HL-60 (cell line): ENCODE measurements around the gene UBE4B.
"Not testable (repeated sequence)": the region's sequence is repeated elsewhere in the genome, so short reads cannot be mapped to it uniquely, and the experiment has no call there.

ENCODE experiments used
- DNase-seq, 2 experiments: peaks; one replicate each; pipeline ENCODE4 v3.0.0-alpha.2; 2010 to 2020; ENCODE audit warnings: low read depth in 1 of 2, low spot score in 1 of 2
- H3K27ac ChIP-seq: fragments of 250-450 bp; sonication (Bioruptor Pico); replicated peaks from 2 replicates; pipeline ENCODE4 v1.5.1; 2020; ENCODE audit warnings: mild to moderate bottlenecking, moderate library complexity
- H3K27me3 ChIP-seq: fragments of 250-450 bp; sonication (Bioruptor Pico); 2 replicates; pipeline ENCODE4 v1.5.1; 2021; ENCODE audit warnings: mild to moderate bottlenecking, moderate library complexity; ENCODE audit not compliant: insufficient read depth, poor library complexity, severe bottlenecking
- H3K4me3 ChIP-seq: replicated peaks from 2 replicates; pipeline ENCODE4 v1.5.1; 2011; ENCODE audit warnings: mild to moderate bottlenecking, control low read depth, low read length; ENCODE audit not compliant: insufficient read depth
- GABPA ChIP-seq: IDR thresholded peaks from 2 replicates; pipeline ENCODE4 v1.6.1; 2012; ENCODE audit warnings: low read depth
- POLR2AphosphoS5 ChIP-seq: IDR thresholded peaks from 2 replicates; pipeline ENCODE4 v1.6.1; 2012; ENCODE audit warnings: low read depth
- SPI1 ChIP-seq: IDR thresholded peaks from 2 replicates; pipeline ENCODE4 v1.6.1; 2012; ENCODE audit warnings: low read depth, mild to moderate bottlenecking, borderline replicate concordance
- TF ChIP-seq, protein P1 (sequence below): IDR thresholded peaks from one replicate; pipeline ENCODE4 v1.5.1; 2011; ENCODE audit warnings: low read length, control low read depth, inconsistent platforms; ENCODE audit not compliant: insufficient read depth
- TF ChIP-seq, protein P2 (sequence below): IDR thresholded peaks from 2 replicates; pipeline ENCODE4 v1.6.1; 2012; ENCODE audit warnings: low read depth; ENCODE audit not compliant: insufficient replicate concordance

Gene UBE4B

DNA sequence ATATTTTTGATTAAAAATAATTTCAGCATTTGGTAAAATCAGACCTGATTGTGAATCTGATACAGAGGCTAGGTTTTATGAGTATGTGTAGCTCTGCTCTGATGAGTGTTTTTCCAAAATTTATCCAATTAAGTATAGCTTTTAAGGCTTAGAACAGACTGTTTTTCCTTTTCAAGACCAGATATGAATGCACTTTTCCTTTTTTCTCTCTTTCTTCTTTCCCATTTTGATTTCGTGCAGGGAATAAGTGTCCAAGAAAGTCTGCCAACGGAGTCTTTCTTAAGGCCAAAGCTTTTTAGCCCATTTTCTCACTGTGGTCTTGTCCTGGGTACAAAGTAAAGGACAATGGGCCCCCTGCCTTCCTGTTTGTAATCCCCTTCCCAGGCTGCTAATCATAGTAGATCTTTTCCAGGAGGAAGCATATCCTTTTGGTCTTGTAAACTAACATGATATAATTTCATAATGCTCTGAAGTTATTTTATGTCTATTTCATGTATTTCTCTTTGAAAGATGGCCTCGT, 180.5 kb downstream of the UBE4B start:
- no peak overlapping the region for H3K27ac ChIP-seq
- no peak for DNase-seq
- TF ChIP-seq POLR2AphosphoS5 (no peak), GABPA (no peak), SPI1 (no peak)
- TF ChIP-seq, protein P1, sequence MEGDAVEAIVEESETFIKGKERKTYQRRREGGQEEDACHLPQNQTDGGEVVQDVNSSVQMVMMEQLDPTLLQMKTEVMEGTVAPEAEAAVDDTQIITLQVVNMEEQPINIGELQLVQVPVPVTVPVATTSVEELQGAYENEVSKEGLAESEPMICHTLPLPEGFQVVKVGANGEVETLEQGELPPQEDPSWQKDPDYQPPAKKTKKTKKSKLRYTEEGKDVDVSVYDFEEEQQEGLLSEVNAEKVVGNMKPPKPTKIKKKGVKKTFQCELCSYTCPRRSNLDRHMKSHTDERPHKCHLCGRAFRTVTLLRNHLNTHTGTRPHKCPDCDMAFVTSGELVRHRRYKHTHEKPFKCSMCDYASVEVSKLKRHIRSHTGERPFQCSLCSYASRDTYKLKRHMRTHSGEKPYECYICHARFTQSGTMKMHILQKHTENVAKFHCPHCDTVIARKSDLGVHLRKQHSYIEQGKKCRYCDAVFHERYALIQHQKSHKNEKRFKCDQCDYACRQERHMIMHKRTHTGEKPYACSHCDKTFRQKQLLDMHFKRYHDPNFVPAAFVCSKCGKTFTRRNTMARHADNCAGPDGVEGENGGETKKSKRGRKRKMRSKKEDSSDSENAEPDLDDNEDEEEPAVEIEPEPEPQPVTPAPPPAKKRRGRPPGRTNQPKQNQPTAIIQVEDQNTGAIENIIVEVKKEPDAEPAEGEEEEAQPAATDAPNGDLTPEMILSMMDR = no peak
- TF ChIP-seq, protein P2, sequence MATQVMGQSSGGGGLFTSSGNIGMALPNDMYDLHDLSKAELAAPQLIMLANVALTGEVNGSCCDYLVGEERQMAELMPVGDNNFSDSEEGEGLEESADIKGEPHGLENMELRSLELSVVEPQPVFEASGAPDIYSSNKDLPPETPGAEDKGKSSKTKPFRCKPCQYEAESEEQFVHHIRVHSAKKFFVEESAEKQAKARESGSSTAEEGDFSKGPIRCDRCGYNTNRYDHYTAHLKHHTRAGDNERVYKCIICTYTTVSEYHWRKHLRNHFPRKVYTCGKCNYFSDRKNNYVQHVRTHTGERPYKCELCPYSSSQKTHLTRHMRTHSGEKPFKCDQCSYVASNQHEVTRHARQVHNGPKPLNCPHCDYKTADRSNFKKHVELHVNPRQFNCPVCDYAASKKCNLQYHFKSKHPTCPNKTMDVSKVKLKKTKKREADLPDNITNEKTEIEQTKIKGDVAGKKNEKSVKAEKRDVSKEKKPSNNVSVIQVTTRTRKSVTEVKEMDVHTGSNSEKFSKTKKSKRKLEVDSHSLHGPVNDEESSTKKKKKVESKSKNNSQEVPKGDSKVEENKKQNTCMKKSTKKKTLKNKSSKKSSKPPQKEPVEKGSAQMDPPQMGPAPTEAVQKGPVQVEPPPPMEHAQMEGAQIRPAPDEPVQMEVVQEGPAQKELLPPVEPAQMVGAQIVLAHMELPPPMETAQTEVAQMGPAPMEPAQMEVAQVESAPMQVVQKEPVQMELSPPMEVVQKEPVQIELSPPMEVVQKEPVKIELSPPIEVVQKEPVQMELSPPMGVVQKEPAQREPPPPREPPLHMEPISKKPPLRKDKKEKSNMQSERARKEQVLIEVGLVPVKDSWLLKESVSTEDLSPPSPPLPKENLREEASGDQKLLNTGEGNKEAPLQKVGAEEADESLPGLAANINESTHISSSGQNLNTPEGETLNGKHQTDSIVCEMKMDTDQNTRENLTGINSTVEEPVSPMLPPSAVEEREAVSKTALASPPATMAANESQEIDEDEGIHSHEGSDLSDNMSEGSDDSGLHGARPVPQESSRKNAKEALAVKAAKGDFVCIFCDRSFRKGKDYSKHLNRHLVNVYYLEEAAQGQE = no peak
- H3K27me3 ChIP-seq = no peaks in the 10 kb centered on the region
- H3K4me3 ChIP-seq = no peak overlapping the region

DNA sequence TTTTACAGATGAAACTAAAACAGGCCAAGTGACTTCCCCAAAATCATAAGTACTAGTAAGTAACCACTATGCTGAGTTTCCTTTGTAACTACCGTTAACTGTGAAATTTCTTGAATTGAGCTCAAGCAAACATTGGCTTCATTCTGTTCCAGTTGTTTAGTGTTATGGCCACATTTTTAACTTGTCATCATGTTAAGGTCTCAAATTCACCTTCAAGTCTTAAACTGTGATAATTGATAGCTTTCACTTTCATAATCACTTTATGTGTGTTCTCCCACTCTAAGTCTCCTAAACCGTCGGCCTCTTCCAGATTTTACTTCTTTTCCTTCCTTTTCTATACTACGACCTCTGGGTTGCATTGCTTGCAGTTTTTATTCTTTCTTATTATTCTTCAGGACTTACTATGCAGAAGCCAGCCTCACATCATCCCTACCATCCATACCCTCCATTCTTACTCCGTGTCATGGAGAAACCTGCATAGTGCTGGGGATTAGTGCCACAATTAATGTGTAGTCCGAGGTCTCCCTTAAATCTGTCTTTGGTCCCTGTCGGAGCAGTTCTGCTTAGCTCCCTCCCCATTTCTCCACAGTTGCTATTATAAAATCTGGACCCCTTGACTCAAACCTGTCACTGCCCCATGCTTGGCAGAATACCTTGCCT, 183.5 kb downstream of the UBE4B start:
- H3K27me3 ChIP-seq = no peaks in the 10 kb centered on the region
- H3K4me3 ChIP-seq = no peak overlapping the region
- no peak for DNase-seq
- no peak for TF ChIP-seq POLR2AphosphoS5
- H3K27ac ChIP-seq = no peak overlapping the region

DNA sequence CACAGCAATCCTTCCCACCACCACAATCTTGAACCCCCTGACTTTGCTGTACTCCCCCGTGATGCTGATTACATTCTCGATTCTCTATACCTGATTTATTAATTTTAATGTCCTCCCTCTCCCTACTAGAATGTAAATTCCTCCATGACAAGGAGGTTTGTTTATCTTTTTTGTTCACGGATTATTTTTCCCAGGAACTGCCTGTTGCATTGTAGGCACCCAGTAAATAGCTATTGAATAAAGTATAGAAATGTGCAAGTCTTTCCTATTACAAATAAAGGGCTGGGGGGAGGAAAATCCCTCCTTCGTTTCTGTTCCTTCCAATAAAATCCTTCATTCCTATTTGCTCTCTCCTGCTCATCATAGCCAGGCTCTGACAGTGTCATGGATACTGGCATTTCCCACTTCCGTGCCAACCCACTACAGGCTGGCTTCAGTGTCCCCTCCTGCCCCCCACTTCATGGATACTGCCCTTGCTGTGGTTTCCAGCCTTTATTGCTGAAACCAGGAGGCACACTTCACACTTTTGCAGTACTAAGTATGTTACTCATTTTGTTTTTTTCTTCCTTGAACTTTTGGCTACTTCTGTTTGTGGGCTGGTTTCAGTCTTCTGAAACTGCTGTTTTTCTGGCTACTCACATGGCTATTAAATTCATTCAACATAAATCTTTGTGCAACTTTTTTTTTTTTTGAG, 185.1 kb downstream of the UBE4B start:
- no peaks in the 10 kb centered on the region for H3K27me3 ChIP-seq
- TF ChIP-seq SPI1 (no peak), POLR2AphosphoS5 (no peak), GABPA (no peak)
- TF ChIP-seq, protein P1 = no peak
- TF ChIP-seq, protein P2 = no peak
- no peak for DNase-seq
- H3K4me3 ChIP-seq = no peak overlapping the region
- no peak overlapping the region for H3K27ac ChIP-seq

DNA sequence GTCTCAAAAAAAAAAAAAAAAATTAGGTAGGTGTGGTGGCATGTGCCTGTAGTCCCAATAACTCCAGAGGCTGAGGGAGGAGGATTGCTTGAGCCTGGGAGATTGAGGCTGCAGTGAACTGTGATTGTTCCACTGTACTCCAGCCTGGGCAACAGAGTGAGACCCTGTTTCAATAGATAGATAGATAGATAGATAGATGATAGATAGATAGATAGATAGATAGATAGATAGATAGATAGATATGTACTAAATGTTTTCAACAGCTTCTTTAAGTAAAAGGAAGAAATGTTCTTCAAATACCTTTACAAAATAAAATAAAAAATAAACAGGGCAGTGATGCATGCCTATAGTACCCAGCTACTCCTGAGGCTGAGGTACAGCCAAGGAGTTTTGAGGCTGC, 187.4 kb downstream of the UBE4B start:
- Histone ChIP-seq H3K4me3 (no peak overlapping the region), H3K27me3 (no peaks in the 10 kb centered on the region), H3K27ac (no peak overlapping the region)
- TF ChIP-seq, protein P2 = no peak
- no peak for TF ChIP-seq SPI1
- TF ChIP-seq POLR2AphosphoS5 = no peak
- TF ChIP-seq, protein P1 = no peak
- TF ChIP-seq GABPA = no peak
- no peak for DNase-seq

DNA sequence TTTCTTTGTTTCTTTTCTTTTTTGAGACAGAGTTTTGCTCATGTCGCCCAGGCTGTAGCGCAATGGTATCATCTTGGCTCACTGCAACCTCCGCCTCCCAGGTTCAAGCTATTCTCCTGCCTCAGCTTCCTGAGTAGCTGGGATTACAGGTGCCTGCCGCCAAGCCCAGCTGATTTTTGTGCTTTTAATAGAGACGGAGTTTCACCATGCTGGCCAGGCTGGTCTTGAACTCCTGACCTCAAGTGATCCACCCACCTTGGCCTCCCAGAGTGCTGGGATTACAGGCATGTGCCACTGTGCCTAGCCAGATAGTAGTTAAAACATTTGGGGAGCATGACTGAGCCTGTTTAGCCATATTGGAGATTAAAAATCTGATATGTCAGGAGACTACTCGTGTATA, 187.9 kb downstream of the UBE4B start:
- not testable (repeated sequence) for DNase-seq, H3K27ac ChIP-seq, H3K4me3 ChIP-seq

More for the DNA sequence above, 187.9 kb downstream of the UBE4B start:
- H3K27me3 ChIP-seq = not testable (repeated sequence)
